ENCODE data around the gene BMF. TPM values are rescaled to one million over a fixed set of nuclear protein-coding genes. Genes with fewer than 3 reads are reported as not detected.

The BMF gene
- total RNA-seq, 1 experiment from 2014 or later, result 13.2 TPM

GRCh38 chr15:40072216-40072990 is 36.3 kb downstream of the BMF start:
- H3K56ac ChIP-seq (ENCODE audit: insufficient read length, low read depth, low read length), result no peak overlapping the region
- no peaks in the 10 kb centered on the region for H4K20me1 ChIP-seq (ENCODE audit: control insufficient read depth, insufficient read depth, insufficient read length)
- H3K79me2 ChIP-seq (ENCODE audit: insufficient read depth, low read length), result no peaks in the 10 kb centered on the region
- no peak overlapping the region for H3K9ac ChIP-seq (ENCODE audit: extremely low read depth, insufficient read length, low read length)
- Mint-ChIP-seq H3K36me3 (ENCODE audit: insufficient read depth in 1 of 3, low read depth in 3 of 3) (peaks cover 2 to 10% (median 7%) of the 10 kb centered on the region in 3 experiments; a peak in 3 of 7 replicates), H3K27me3 (ENCODE audit: low read depth) (peaks cover 3% of the 10 kb centered on the region), H3K4me1 (peaks cover 25 to 40% of the 10 kb centered on the region in 2 experiments), H3K27ac (no peak overlapping the region; a peak in 1 of 7 replicates), H3K4me3 (no peak overlapping the region), H3K9me3 (peaks cover 4 to 10% of the 10 kb centered on the region in 2 experiments; a peak in 3 of 5 replicates)
- no peak overlapping the region for H4K5ac ChIP-seq (ENCODE audit: insufficient read length, low read depth, low read length)
- peak; percentile 33; the same call in 2 of the 3 replicates for TF ChIP-seq CTCF (conservative IDR thresholded peaks at IDR 0.05)
- no peak overlapping the region for H3K14ac ChIP-seq (ENCODE audit: insufficient read depth, low read length)
- H2BK5ac ChIP-seq (ENCODE audit: insufficient read length, low read length), result no peak overlapping the region
- no peak overlapping the region for H4K8ac ChIP-seq (replicated peaks; ENCODE audit: insufficient read length, low read depth, low read length)
- no peak overlapping the region for H2BK20ac ChIP-seq (ENCODE audit: low read depth, low read length, poor library complexity, severe bottlenecking)
- no peak overlapping the region for H4K91ac ChIP-seq (ENCODE audit: insufficient read length, low read depth, low read length)
- no peaks in the 10 kb centered on the region for H3K27me3 ChIP-seq (ENCODE audit: insufficient read depth, low read length)
- H3K23ac ChIP-seq (ENCODE audit: insufficient read length, low read depth, low read length), result no peak overlapping the region
- no peak overlapping the region for H3K27ac ChIP-seq (ENCODE audit: insufficient read length, low read depth, low read length)
- H3K9me3 ChIP-seq (ENCODE audit: control insufficient read depth, low read depth, low read length), result no peaks in the 10 kb centered on the region
- no peak overlapping the region for H3K4ac ChIP-seq (ENCODE audit: low read depth, low read length)
- no peak overlapping the region for H2AK5ac ChIP-seq (ENCODE audit: insufficient read length, low read length)
- no peak overlapping the region for H2BK12ac ChIP-seq (ENCODE audit: insufficient read length, low read depth, low read length)
- no peaks in the 10 kb centered on the region for H3K23me2 ChIP-seq (ENCODE audit: insufficient read length, low read depth, low read length, poor library complexity, severe bottlenecking)
- H2BK15ac ChIP-seq (ENCODE audit: low read depth, low read length), result no peak overlapping the region
- H2BK120ac ChIP-seq (ENCODE audit: low read depth, low read length, poor library complexity, severe bottlenecking), result no peak overlapping the region
- H3K18ac ChIP-seq (ENCODE audit: insufficient read length, low read depth, low read length), result no peak overlapping the region
- H2AFZ ChIP-seq (ENCODE audit: low read length), result no peak overlapping the region
- H3K4me2 ChIP-seq (ENCODE audit: insufficient read depth, insufficient read length, low read length), result no peak overlapping the region
- H3K79me1 ChIP-seq (ENCODE audit: insufficient read depth, low read depth, low read length, poor library complexity, severe bottlenecking), result no peaks in the 10 kb centered on the region
- H3K4me1 ChIP-seq (ENCODE audit: insufficient read depth, low read length), result no peaks in the 10 kb centered on the region; the same call in none of the 2 replicates
- DNase-seq, result peak; percentile 57
- H3T11ph ChIP-seq (ENCODE audit: low read length), result no peak overlapping the region
- WGBS (ENCODE audit: extremely low coverage, insufficient read length, low lambda C conversion rate), result no CpG with 5 or more reads among the region's 34 CpGs

Data from H9 (cell line).